Pulmonary artery endothelial cell (primary cell): ENCODE results near the gene PFKM. TPM values are rescaled to one million over a fixed set of nuclear protein-coding genes. Genes with fewer than 3 reads are reported as not detected.

ENCODE experiments used
- DNase-seq: peaks from one replicate; pipeline ENCODE4 v3.0.0-alpha.2; 2011; ENCODE audit warnings: low read depth, low spot score
- total RNA-seq: library from RNA; depleted of rRNA; stranded (reverse); fragments of >200 nt; gene quantifications from 2 replicates; pipeline ENCODE4 v1.2.3, GENCODE V29; 2014

The PFKM gene
- total RNA-seq, 1 donor from 2014 or later: 95.1 TPM

- DNase-seq: no peak
Measured at GRCh38 chr12:48185181-48185919, 66.2 kb downstream of the PFKM start.

- no peak for DNase-seq
Measured at GRCh38 chr12:48187916-48188695, 68.9 kb downstream of the PFKM start.

DNA sequence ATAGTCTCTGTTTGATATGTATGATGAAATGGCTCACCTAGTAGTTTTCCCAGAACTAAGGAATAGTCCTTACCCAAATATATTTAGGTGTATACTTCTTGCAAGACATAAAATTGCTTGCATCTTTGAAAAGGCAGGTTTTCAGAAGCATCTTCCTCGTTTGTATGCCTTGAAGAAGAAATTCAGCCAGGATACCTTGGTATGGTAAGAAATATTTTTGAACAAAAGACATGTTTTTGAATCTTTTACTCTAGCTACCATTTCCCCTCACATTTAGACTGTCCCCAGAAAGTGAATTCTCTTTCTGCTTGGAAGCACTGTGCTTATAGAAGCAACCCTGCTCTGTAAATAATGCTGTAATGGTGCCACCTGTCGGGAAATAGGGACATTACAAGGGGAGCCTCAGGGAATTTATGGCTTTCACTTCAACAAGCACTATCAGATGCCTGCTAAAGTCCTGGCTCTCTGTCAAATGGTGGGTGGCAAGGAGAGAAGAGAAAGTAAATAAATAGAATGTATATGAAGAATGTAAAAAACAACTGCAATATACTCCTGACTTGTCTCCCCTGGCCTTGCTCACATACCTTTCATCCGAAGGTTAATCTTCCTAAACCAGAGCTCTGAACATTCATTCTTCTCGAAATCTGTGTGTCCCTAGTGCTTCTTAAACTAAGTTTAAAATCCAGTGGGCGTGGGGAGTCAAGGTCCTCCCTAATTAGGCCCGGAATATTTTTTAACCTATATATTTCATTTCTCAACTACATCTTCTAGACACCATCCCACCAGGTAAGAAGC lies 70.4 kb downstream of the PFKM start:
- DNase-seq: peak; percentile 30

GRCh38 chr12:48191096-48191495 lies 71.9 kb downstream of the PFKM start:
- DNase-seq: no peak

- no peak for DNase-seq
Measured at GRCh38 chr12:48192861-48193260, 73.7 kb downstream of the PFKM start.

DNA sequence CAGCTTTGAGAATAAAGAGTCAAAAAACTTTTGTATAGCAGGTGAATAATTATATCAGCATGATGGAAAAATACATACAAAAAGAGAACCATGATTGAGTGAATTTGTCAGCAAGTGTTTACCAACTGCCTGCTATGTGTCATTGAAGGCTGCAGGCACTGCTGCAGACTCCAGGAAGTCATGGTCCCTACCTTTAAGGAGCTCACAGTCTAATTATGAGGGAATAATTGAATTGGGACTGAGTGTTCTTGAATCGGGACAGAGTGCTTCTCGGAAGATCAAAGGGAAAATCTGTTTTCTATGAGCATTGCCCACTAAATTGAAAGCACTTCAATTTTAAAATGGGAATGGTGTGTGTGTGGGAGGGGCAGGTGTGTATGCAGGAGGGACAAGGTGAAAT lies 74.5 kb downstream of the PFKM start:
- no peak for DNase-seq

GRCh38 chr12:48194799-48195201 lies 75.6 kb downstream of the PFKM start:
- DNase-seq: no peak

Other genes starting within 250 kb of the PFKM start
- gene VDR, start 214.4 kb upstream of the PFKM start, total RNA-seq: 0.26 and 0.67 TPM in 2 replicates
- 85.5 and 177 TPM in 2 replicates for gene TMEM106C, start 155.8 kb upstream of the PFKM start, total RNA-seq
- gene COL2A1, start 114.9 kb upstream of the PFKM start, total RNA-seq: not detected in 2 replicates
- gene SENP1, start 13.3 kb upstream of the PFKM start, total RNA-seq: 12.6 and 14.0 TPM in 2 replicates
- gene ASB8, start 38.2 kb downstream of the PFKM start, total RNA-seq: 13.1 and 19.3 TPM in 2 replicates
- gene CCDC184, start 64.3 kb downstream of the PFKM start, total RNA-seq: 0.07 and 0.14 TPM in 2 replicates
- not detected in 2 replicates for gene OR10AD1, start 83.9 kb downstream of the PFKM start, total RNA-seq
- gene ZNF641, start 231.6 kb downstream of the PFKM start, total RNA-seq: 3.5 and 11.6 TPM in 2 replicates